ENCODE measurements around the gene B3GALNT2. TPM values are rescaled to one million over a fixed set of nuclear protein-coding genes. Genes with fewer than 3 reads are reported as not detected.

Gene B3GALNT2
- total RNA-seq, 1 donor from 2014 or later: 20.1 TPM

DNA sequence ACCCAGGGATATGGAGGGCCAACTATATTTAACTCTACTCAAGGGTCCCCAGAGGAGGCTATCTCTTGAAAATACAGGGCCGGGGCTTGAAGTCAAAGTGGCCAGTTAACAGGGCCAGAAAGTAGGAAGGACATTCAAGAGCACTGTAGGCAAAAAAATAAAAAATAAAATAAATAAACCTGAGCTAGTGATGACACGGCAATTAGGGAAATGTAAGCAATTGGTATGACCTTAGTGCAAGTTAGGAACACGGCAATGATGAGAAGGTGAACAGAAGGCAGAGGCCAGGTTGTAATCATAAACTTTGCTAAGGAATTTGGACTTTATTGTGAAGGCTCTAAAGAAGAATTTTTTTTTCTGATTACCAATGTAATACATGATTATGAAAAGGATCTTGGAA is 3.4 kb upstream of the B3GALNT2 start:
- H3K9me3 ChIP-seq: no peaks in the 10 kb centered on the region
- ATAC-seq (no peak), DNase-seq (no peak)
- no peaks in the 10 kb centered on the region for H3K36me3 ChIP-seq
- TF ChIP-seq, protein P1, sequence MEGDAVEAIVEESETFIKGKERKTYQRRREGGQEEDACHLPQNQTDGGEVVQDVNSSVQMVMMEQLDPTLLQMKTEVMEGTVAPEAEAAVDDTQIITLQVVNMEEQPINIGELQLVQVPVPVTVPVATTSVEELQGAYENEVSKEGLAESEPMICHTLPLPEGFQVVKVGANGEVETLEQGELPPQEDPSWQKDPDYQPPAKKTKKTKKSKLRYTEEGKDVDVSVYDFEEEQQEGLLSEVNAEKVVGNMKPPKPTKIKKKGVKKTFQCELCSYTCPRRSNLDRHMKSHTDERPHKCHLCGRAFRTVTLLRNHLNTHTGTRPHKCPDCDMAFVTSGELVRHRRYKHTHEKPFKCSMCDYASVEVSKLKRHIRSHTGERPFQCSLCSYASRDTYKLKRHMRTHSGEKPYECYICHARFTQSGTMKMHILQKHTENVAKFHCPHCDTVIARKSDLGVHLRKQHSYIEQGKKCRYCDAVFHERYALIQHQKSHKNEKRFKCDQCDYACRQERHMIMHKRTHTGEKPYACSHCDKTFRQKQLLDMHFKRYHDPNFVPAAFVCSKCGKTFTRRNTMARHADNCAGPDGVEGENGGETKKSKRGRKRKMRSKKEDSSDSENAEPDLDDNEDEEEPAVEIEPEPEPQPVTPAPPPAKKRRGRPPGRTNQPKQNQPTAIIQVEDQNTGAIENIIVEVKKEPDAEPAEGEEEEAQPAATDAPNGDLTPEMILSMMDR (IDR thresholded peaks at IDR 0.05): no peak
- no peaks in the 10 kb centered on the region for H3K27me3 ChIP-seq
- H3K4me1 ChIP-seq: peaks cover 6% of the 10 kb centered on the region
- no peak overlapping the region for H3K4me3 ChIP-seq
- intact Hi-C loops (cut with DNase I): no loop called here
- H3K27ac ChIP-seq: no peak overlapping the region

DNA sequence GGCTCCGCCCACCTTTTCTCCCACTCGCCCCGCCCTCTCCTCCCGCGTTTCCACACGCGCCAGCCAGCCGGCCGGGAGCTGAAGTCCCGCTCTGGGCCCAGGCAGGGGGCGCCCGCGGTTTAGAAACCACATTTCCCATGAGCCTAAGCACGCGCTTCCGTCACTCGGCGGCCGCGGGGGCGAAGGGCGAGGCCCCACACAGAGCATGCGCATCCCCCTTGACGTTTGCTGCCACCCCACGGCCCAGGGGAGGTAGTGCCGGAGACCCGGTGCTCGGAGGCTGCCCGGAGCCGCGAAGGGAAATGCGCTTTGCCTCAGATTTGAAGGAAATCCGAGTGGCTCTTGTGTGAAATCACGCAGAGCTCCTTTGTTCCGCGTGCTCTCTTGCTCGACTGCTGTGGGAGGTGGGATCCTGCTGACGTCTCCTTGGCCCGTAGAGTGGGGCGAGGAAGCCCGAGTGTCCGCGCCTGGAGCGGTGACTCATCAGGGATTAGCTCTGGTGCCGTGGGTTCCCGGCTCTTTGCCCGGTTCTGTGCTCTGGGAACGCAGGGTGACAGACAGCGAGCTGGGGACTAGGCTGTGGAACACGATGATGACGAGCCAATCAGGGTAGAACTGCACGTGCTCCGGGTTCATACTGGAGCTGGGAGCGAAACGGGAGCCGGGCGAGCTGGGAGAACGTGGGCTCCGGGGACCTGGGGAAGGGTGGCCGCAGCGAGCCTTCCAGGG is 406 bp upstream of the B3GALNT2 start:
- peak overlapping the region; percentile 96 for H3K27ac ChIP-seq
- no peaks in the 10 kb centered on the region for H3K27me3 ChIP-seq
- intact Hi-C loops (cut with DNase I): no loop called here
- H3K9me3 ChIP-seq: no peaks in the 10 kb centered on the region
- H3K36me3 ChIP-seq: no peaks in the 10 kb centered on the region
- ATAC-seq: peak; percentile 95
- peaks cover 12% of the 10 kb centered on the region for H3K4me1 ChIP-seq
- H3K4me3 ChIP-seq: peak overlapping the region; percentile 70
- TF ChIP-seq, protein P1 (IDR thresholded peaks at IDR 0.05): peak; percentile 91
- peak; percentile 100 for DNase-seq

DNA sequence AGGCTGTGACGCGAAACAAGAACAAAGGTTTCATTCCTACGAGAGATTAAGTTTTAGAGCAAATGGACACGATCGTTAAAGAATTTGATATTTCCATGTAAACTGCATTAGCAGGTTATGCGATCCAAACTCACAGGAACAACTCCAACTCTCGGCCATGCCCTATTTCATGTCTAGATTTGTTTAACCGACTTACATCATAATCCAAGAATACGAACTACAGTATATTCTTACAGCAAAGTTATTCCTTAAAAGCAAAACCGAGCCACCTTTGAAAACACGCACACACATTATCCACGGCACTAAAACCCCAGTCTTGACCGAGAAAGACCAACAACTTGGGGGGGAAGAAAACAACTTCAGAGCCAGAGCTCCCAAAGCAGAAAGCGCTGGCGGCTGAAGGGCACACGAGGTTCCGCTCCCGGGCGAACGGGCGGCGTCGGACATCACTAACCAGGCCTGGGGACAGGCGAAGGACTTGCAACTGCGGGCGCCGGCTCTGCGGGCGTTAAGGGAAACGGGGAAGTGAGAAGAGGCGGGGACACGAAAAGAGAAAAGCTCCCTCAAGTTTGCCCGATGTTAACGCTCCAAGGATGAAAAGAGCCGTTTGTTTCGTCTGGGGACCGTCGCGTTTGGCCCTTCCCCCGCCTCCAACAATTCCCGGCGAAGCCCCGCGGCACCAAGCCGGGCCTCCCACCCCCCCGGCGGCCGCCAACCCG is 690 bp downstream of the B3GALNT2 start:
- ATAC-seq: peak; percentile 6
- TF ChIP-seq, protein P1 (IDR thresholded peaks at IDR 0.05): no peak
- intact Hi-C loops (cut with DNase I): no loop called here
- Histone ChIP-seq H3K27ac (peak overlapping the region; percentile 96), H3K36me3 (no peaks in the 10 kb centered on the region), H3K4me3 (peak overlapping the region; percentile 70), H3K9me3 (no peaks in the 10 kb centered on the region), H3K27me3 (no peaks in the 10 kb centered on the region), H3K4me1 (peaks cover 12% of the 10 kb centered on the region)
- peak; percentile 82 for DNase-seq

DNA sequence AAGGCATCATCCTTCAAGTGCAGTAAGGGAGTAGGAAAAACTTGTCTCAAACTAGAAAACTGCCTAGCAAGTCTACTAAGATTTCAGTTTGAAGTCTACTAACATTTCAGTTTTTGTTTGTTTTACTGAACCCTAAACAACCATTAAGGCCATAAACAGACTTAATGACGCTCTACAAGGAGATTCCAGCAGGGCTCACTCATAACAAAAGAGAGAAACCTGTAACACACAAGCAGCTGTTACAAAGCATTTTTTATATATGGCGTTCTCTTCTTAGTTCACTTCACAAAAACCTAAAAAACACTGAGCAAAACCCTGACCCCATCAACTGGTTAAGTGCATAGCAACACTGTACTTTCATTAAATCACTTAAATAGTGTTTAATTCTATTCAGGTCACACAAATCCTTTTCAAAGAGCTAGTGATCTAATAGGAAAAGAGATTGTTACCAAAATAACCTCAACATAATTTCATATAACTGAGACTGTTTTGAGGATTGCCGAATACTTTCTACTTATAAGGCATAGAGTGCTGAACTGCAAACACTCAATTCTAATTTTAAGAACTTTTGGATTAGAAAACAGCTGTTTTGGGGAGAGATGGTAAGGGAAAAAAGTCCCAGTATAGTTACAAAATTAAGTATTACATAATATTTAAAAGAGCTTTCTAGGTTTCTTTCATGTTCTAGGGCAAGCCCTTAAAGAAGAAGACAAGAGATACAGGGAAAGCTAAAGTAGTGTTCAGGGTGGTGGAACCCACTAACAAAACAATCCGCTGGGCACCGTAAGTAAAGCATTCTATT is 1.4 kb downstream of the B3GALNT2 start:
- ATAC-seq (no peak), DNase-seq (no peak)
- H3K9me3 ChIP-seq: no peaks in the 10 kb centered on the region
- H3K36me3 ChIP-seq: no peaks in the 10 kb centered on the region
- H3K27ac ChIP-seq: peak overlapping the region; percentile 96
- no peaks in the 10 kb centered on the region for H3K27me3 ChIP-seq
- intact Hi-C loops (cut with DNase I): no loop called here
- peak overlapping the region; percentile 70 for H3K4me3 ChIP-seq
- peaks cover 12% of the 10 kb centered on the region for H3K4me1 ChIP-seq
- TF ChIP-seq, protein P1 (IDR thresholded peaks at IDR 0.05): no peak

DNA sequence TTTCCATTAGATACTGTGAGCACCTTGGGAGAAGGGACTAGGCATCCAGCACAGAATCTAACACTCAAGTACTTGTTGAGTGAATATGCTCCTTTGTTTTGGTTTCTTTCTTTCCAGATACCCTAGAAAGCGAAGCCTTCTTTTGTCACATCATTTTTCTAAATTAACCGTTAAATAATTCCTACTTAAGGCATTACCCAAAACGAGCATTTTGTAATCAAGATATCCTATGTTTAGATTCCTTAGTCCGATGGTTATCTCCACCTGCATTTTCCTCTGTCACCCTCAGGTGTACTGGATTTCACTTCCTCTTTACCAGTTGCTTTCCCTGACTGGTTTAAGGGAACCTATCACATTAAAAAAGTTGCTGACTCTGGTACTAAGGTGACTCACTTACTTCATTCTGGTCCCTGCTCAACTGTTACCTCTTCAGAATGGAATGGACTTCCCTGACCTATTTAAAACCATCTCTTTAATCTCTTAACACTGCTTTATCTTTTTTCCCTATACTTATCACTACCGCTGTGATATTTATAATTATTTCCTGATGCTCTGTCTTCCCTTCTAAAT is 3.2 kb downstream of the B3GALNT2 start:
- ATAC-seq: no peak
- H3K4me1 ChIP-seq: peaks cover 12% of the 10 kb centered on the region
- no peaks in the 10 kb centered on the region for H3K36me3 ChIP-seq
- intact Hi-C loops (cut with DNase I): no loop called here
- TF ChIP-seq, protein P1 (IDR thresholded peaks at IDR 0.05): no peak
- DNase-seq: no peak
- H3K4me3 ChIP-seq: no peak overlapping the region
- H3K27ac ChIP-seq: no peak overlapping the region
- H3K9me3 ChIP-seq: no peaks in the 10 kb centered on the region
- no peaks in the 10 kb centered on the region for H3K27me3 ChIP-seq

Measured in upper lobe of right lung (tissue), 1 donor.